Limb (tissue), 2 donors: Measurements from ENCODE around the gene RARA.

Source experiments
- DNase-seq, 2 donors: peaks; one replicate each; pipeline ENCODE4 v3.0.0-alpha.2; 2016; ENCODE audit errors: extremely low spot score in 2 of 2

The RARA gene

DNA sequence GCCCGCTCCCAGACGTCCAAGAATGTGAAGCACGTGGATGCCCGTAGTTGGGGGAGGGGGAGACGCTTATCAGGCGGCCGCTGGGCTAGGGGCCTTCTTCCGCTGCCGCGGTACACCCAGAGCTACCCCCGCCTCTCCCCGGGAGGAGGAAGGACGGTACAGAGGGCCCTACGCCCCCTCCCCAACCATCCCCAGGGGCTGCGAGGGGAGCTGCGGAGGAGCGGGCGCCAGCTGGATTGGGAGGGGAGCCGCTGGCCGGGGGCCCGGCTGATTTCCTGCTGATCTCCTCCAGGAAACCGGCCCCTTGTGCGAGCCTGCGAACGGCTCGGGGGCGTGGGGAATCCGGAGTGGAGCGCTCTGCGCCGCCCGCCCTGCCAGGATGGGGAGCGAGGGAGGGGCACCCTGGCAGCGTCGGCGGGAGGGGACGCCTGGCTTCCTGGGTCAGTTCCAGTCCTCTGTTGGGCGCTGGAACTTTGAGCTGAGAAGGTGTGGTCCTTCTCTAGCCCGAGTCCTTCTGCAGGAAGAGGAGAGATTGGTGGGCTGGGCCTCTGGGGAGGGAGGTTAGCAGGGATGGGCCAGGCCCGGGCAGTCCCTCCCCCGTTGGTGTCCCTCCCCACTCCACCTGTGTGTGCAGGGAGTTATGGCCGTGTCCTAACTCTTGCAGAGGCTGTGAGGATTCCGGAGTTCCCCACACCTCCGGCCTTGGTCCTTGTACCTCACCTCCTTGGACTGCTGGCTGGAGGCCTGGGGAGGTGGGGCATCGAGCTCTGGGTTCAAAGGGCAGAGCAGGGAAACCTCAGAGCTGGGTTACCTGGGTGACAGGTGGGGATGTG is 36.4 kb downstream of the RARA start:
- peak; percentile 82 to 87 for DNase-seq

GRCh38 chr17:40345994-40346764 is 37.2 kb downstream of the RARA start:
- DNase-seq: peak in 1 of 2 donors; percentile 81

- DNase-seq: no peak
These were observed 37.8 kb downstream of the RARA start for GRCh38 chr17:40346765-40347158.

GRCh38 chr17:40347319-40348135 is 38.5 kb downstream of the RARA start:
- DNase-seq: peak in 1 of 2 donors; percentile 64

DNA sequence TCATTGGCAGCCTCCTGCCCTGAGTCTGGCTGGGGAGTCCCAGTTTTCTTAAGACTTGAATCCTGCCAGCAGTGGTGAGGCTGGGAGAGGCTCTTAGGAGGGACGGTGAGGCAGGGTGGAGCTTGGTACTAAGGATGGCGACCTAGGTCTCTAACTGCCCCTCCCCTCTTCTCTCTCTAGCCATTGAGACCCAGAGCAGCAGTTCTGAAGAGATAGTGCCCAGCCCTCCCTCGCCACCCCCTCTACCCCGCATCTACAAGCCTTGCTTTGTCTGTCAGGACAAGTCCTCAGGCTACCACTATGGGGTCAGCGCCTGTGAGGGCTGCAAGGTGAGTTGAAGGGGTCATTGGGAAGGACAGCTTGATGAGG is 39.1 kb downstream of the RARA start:
- DNase-seq: no peak

GRCh38 chr17:40348562-40349476 is 39.8 kb downstream of the RARA start:
- DNase-seq: peak in 1 of 2 donors; percentile 72

DNA sequence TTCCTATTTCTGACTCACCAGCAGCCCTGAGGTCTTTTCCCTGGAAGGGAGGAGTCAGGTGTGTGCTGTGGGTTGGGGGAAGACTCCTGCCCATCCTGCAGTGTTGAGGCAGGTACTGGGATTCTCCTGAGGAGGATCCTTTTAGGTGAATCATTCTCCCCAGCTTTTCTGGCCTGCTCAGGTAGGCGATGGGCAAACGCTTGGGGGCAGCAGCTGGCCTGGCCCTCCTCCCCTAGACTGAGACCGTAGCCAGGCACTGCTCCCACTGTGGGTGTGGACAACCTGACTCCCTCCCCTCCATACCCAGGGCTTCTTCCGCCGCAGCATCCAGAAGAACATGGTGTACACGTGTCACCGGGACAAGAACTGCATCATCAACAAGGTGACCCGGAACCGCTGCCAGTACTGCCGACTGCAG is 40.5 kb downstream of the RARA start:
- DNase-seq: no peak

DNA sequence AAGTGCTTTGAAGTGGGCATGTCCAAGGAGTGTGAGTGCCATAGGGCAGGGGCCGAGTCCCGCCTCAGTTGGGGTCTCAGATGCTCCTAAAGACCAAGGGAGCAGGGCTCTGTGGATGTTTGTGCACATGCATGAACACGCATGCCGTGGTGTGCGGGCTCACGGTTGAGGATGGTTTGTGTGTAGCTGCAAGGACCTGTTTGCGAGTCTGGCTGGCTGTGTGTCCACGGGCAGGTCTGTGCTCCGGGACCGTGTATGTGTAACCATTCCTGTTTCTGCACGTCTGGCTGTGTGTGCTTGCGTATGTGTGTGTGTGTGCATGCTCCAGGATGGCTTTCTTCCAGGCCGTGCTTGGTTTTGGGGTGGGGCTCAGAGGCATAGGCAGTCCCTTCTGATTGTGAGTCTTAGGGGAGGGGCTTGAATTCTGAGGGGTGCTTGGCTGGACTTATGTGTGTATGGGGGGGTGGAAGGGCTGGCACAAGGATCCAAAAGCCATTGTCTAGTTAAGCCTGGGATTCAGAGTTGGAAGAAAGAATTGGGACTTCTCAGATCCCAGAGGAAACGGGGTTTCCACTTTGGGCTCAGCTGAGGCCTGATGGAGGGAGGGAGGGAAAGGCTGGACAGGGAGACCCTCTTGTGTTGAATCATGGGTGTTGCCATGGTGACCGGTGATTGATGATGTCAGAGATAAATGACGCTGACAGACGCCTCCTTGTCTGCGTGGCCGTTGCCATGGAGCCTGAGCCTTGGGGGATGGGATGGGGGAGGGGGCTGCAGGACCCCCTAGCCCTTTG is 41.1 kb downstream of the RARA start:
- DNase-seq: peak; percentile 77 to 90

GRCh38 chr17:40350689-40351358 is 41.8 kb downstream of the RARA start:
- peak; percentile 72 to 78 for DNase-seq

- DNase-seq: no peak
These were observed 42.6 kb downstream of the RARA start for GRCh38 chr17:40351359-40352236.

DNA sequence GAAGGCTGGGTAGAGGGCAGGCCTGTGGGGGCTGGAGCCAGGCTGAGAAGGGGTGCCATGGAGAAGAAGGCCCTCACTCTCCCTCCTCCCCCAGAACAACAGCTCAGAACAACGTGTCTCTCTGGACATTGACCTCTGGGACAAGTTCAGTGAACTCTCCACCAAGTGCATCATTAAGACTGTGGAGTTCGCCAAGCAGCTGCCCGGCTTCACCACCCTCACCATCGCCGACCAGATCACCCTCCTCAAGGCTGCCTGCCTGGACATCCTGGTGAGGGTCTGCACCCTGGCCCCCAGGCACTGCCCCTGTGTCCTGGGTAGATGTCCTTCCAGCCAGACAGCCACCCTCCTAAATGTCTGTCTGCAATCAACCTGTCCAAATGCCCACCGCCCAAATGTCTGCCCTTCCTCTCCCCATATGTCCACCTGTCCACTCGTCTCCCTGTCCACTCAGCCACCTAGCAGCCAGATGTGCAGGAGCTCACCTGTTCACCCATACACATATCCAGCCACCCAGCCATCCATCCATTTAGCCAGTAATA is 43.3 kb downstream of the RARA start:
- no peak for DNase-seq

GRCh38 chr17:40352779-40353394 is 43.9 kb downstream of the RARA start:
- no peak for DNase-seq

GRCh38 chr17:40354221-40355122 is 45.5 kb downstream of the RARA start:
- DNase-seq: no peak

DNA sequence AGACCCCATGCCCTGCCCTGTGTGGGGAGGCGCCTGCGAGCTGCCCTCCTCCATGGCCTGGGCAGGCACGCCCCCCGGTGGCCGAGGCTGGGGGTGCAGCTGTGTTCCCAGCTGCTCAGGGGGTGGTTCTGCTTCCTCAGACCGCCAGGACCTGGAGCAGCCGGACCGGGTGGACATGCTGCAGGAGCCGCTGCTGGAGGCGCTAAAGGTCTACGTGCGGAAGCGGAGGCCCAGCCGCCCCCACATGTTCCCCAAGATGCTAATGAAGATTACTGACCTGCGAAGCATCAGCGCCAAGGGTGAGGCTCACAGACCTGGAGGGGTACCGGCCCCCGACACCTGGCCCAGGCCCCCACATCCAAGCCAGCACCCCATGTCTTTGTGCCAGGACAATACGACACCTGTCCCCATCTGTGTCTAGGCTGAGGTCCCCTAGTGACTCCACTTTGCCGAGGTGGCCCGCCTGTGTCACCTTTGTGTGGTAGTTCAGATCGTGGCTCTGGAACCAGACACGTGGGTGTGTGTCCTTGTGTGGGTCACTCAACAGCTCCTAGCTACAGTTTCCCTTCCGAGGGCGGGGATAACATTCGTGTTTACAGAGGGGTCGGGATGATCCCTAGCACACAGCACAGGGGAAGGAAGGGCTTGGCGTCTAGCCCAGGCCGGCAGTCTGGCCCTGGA is 46.3 kb downstream of the RARA start:
- peak in 1 of 2 donors; percentile 90 for DNase-seq

DNA sequence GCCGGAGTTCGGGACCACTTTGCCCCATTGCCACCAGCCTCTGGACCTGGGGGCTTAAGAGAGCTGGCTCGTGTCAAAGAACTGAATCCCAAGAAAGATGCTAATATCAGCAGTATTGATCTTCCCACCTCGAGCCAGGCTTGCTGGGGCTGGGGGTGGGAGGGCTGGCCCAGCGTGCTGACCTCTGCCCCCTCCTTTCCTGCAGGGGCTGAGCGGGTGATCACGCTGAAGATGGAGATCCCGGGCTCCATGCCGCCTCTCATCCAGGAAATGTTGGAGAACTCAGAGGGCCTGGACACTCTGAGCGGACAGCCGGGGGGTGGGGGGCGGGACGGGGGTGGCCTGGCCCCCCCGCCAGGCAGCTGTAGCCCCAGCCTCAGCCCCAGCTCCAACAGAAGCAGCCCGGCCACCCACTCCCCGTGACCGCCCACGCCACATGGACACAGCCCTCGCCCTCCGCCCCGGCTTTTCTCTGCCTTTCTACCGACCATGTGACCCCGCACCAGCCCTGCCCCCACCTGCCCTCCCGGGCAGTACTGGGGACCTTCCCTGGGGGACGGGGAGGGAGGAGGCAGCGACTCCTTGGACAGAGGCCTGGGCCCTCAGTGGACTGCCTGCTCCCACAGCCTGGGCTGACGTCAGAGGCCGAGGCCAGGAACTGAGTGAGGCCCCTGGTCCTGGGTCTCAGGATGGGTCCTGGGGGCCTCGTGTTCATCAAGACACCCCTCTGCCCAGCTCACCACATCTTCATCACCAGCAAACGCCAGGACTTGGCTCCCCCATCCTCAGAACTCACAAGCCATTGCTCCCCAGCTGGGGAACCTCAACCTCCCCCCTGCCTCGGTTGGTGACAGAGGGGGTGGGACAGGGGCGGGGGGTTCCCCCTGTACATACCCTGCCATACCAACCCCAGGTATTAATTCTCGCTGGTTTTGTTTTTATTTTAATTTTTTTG is 47.1 kb downstream of the RARA start:
- DNase-seq: peak in 1 of 2 donors; percentile 57
